Nephron progenitor cell (in vitro differentiated cells): Measurements from ENCODE around the gene GINS2.
A peak's percentile ranks its signal among the peaks of the same experiment; 100 is the strongest.

ENCODE experiments used
- DNase-seq: peaks from one replicate; pipeline ENCODE4 v3.0.0; 2021
- H3K27ac Mint-ChIP-seq: 2 replicates; pipeline ENCODE4 v1.8.0; 2021; ENCODE audit warnings: mild to moderate bottlenecking, moderate library complexity, mixed read lengths
- H3K27me3 Mint-ChIP-seq: 2 replicates; pipeline ENCODE4 v1.8.0; 2021; ENCODE audit warnings: mild to moderate bottlenecking, low read depth, mixed read lengths; ENCODE audit not compliant: poor library complexity
- H3K36me3 Mint-ChIP-seq: 2 replicates; pipeline ENCODE4 v1.8.0; 2021; ENCODE audit warnings: low read depth, mixed read lengths
- H3K4me1 Mint-ChIP-seq: 2 replicates; pipeline ENCODE4 v1.8.0; 2021; ENCODE audit warnings: mixed read lengths
- H3K4me3 Mint-ChIP-seq: 2 replicates; pipeline ENCODE4 v1.8.0; 2021; ENCODE audit warnings: mild to moderate bottlenecking, moderate library complexity, mixed read lengths
- H3K9me3 Mint-ChIP-seq: 2 replicates; pipeline ENCODE4 v1.8.0; 2021; ENCODE audit warnings: mild to moderate bottlenecking, moderate library complexity, mixed read lengths
- CTCF ChIP-seq: fragments of 200-600 bp; sonication (generic); IDR thresholded peaks from 2 replicates; pipeline ENCODE4 v1.5.0; 2021; ENCODE audit warnings: antibody characterized with exemption

Gene GINS2

GRCh38 chr16:85715169-85716021 lies 26.6 kb upstream of the GINS2 start:
- no peak overlapping the region for H3K4me3 Mint-ChIP-seq
- peaks cover 64% of the 10 kb centered on the region for H3K27me3 Mint-ChIP-seq
- DNase-seq, result no peak
- H3K36me3 Mint-ChIP-seq, result no peaks in the 10 kb centered on the region
- H3K4me1 Mint-ChIP-seq, result peaks cover 36% of the 10 kb centered on the region
- H3K9me3 Mint-ChIP-seq, result peaks cover 8% of the 10 kb centered on the region
- H3K27ac Mint-ChIP-seq, result no peak overlapping the region
- TF ChIP-seq CTCF, result no peak

- Mint-ChIP-seq H3K27ac (no peak overlapping the region), H3K36me3 (no peaks in the 10 kb centered on the region), H3K4me3 (peak overlapping the region; percentile 16), H3K9me3 (peaks cover 8% of the 10 kb centered on the region), H3K27me3 (peaks cover 53% of the 10 kb centered on the region), H3K4me1 (peaks cover 47% of the 10 kb centered on the region)
- TF ChIP-seq CTCF, result no peak
- peak; percentile 53 for DNase-seq
These were observed 24.0 kb upstream of the GINS2 start for GRCh38 chr16:85712801-85713200.

GRCh38 chr16:85711982-85712587 lies 23.3 kb upstream of the GINS2 start:
- TF ChIP-seq CTCF, result no peak
- H3K9me3 Mint-ChIP-seq, result peaks cover 8% of the 10 kb centered on the region
- H3K4me1 Mint-ChIP-seq, result peaks cover 47% of the 10 kb centered on the region
- peaks cover 50% of the 10 kb centered on the region for H3K27me3 Mint-ChIP-seq
- H3K36me3 Mint-ChIP-seq, result no peaks in the 10 kb centered on the region
- DNase-seq, result no peak
- no peak overlapping the region for H3K4me3 Mint-ChIP-seq
- H3K27ac Mint-ChIP-seq, result no peak overlapping the region

- H3K9me3 Mint-ChIP-seq, result peaks cover 8% of the 10 kb centered on the region
- no peak for DNase-seq
- peaks cover 4% of the 10 kb centered on the region for H3K36me3 Mint-ChIP-seq
- H3K4me3 Mint-ChIP-seq, result no peak overlapping the region
- no peak overlapping the region for H3K27ac Mint-ChIP-seq
- H3K27me3 Mint-ChIP-seq, result peaks cover 47% of the 10 kb centered on the region
- H3K4me1 Mint-ChIP-seq, result peaks cover 46% of the 10 kb centered on the region
- no peak for TF ChIP-seq CTCF
These were observed 22.0 kb upstream of the GINS2 start for GRCh38 chr16:85710732-85711131.

GRCh38 chr16:85709766-85710585 lies 21.2 kb upstream of the GINS2 start:
- Mint-ChIP-seq H3K27ac (no peak overlapping the region), H3K9me3 (peaks cover 8% of the 10 kb centered on the region), H3K4me1 (peaks cover 42% of the 10 kb centered on the region), H3K36me3 (peaks cover 4% of the 10 kb centered on the region), H3K27me3 (peaks cover 39% of the 10 kb centered on the region), H3K4me3 (no peak overlapping the region)
- TF ChIP-seq CTCF, result no peak
- DNase-seq, result peak; percentile 53
